NCI-H2196 (cell line): Measurements from ENCODE around the gene PCID2.
"Not testable (repeated sequence)": the region's sequence is repeated elsewhere in the genome, so short reads cannot be mapped to it uniquely, and the experiment has no call there.

ENCODE experiments used
- DNase-seq: peaks from one replicate; lab custom pipeline; 2025; ENCODE audit not compliant: unreplicated experiment; lab: John Stamatoyannopoulos, UW

Gene PCID2

GRCh38 chr13:113208421-113209335 is at the start of gene PCID2:
Gene PCID2 (minus strand): TSS chr13:113208669. CDS start chr13:113208634, 35 bp downstream.
- peak; percentile 82 for DNase-seq

- not testable (repeated sequence) for DNase-seq
Observed at GRCh38 chr13:113257908-113258307, 49.4 kb upstream of the PCID2 start.

- no peak for DNase-seq
Observed at GRCh38 chr13:113252516-113253095, 44.1 kb upstream of the PCID2 start.

GRCh38 chr13:113245849-113246796 is 37.7 kb upstream of the PCID2 start:
- no peak for DNase-seq

- DNase-seq: no peak
Observed at GRCh38 chr13:113243847-113244246, 35.4 kb upstream of the PCID2 start.

GRCh38 chr13:113241623-113242022 is 33.2 kb upstream of the PCID2 start:
- not testable (repeated sequence) for DNase-seq

- no peak for DNase-seq
Observed at GRCh38 chr13:113239986-113240385, 31.5 kb upstream of the PCID2 start.

GRCh38 chr13:113239357-113239756 is 30.9 kb upstream of the PCID2 start:
- no peak for DNase-seq

- no peak for DNase-seq
Observed at GRCh38 chr13:113238536-113238935, 30.1 kb upstream of the PCID2 start.

- DNase-seq: no peak
Observed at GRCh38 chr13:113233101-113233500, 24.6 kb upstream of the PCID2 start.

GRCh38 chr13:113232208-113233003 is 23.9 kb upstream of the PCID2 start:
- no peak for DNase-seq

GRCh38 chr13:113231306-113232207 is 23.1 kb upstream of the PCID2 start:
- no peak for DNase-seq

- no peak for DNase-seq
Observed at GRCh38 chr13:113229791-113230190, 21.3 kb upstream of the PCID2 start.

GRCh38 chr13:113229161-113229560 is 20.7 kb upstream of the PCID2 start:
- no peak for DNase-seq

GRCh38 chr13:113226873-113227450 is 18.5 kb upstream of the PCID2 start:
- DNase-seq: no peak

- DNase-seq: no peak
Observed at GRCh38 chr13:113225515-113225914, 17.0 kb upstream of the PCID2 start.

- no peak for DNase-seq
Observed at GRCh38 chr13:113224486-113224885, 16.0 kb upstream of the PCID2 start.

- no peak for DNase-seq
Observed at GRCh38 chr13:113223070-113223469, 14.6 kb upstream of the PCID2 start.

- no peak for DNase-seq
Observed at GRCh38 chr13:113220877-113221276, 12.4 kb upstream of the PCID2 start.
